ENCODE results near the gene RAB32.

- no peak for TF ChIP-seq POLR2A (IDR thresholded peaks at IDR 0.05; ENCODE audit: low read length)
- TF ChIP-seq GATA1 (IDR thresholded peaks at IDR 0.05; ENCODE audit: low read depth, low read length) = no peak
These were observed 4.3 kb downstream of the RAB32 start for GRCh38 chr6:146547889-146548288.

All from erythroblast (primary cell).